NCI-H2171 (cell line): ENCODE measurements around the gene ZBED1.
"Not testable (repeated sequence)": the region's sequence is repeated elsewhere in the genome, so short reads cannot be mapped to it uniquely, and the experiment has no call there.

ENCODE experiments used
- DNase-seq: peaks from one replicate; lab custom pipeline; 2025; lab: John Stamatoyannopoulos, UW

Gene ZBED1

GRCh38 chrX:2519638-2520037 lies 18.9 kb upstream of the ZBED1 start:
- not testable (repeated sequence) for DNase-seq

DNA sequence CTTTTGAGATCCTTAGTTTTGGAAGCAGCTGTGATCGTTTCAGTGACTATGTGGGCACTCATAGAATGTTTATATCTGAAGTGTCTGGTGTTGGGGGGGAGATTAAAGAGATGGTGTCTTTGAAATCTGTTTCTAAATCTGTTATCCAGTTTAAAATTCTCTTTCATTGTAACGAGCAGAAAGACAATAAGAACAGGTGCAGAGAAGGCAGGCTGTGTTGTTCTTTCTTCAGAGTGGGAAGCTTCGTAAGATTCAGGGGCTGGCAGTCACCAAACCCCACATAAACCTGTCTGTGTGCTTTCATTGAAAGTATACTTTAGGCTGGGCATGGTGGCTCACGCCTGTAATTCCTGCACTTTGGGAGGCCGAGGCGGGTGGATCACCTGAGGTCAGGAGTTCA lies 16.3 kb upstream of the ZBED1 start:
- DNase-seq: no peak

DNA sequence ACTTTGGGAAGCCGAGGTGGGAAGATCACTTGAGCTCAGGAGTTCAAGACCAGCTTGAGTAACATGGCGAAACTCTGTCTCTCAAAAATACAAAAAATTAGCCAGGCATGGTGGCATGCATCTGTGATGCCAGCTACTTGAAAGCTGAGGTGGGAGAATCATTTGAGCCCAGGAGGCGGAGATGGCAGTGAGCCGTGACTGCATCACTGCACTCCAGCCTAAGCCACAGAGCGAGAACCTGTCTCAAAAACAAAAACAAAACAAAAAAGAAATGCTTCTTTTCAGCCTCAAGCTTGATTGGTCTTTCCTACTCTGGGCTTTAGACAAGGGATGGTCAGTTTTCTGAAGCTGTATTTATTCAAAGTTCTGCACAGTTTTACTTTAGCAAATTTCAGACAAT lies 15.8 kb upstream of the ZBED1 start:
- no peak for DNase-seq

GRCh38 chrX:2514131-2514530 lies 13.4 kb upstream of the ZBED1 start:
- no peak for DNase-seq

- DNase-seq: no peak
Measured at GRCh38 chrX:2513121-2513664, 12.4 kb upstream of the ZBED1 start.

DNA sequence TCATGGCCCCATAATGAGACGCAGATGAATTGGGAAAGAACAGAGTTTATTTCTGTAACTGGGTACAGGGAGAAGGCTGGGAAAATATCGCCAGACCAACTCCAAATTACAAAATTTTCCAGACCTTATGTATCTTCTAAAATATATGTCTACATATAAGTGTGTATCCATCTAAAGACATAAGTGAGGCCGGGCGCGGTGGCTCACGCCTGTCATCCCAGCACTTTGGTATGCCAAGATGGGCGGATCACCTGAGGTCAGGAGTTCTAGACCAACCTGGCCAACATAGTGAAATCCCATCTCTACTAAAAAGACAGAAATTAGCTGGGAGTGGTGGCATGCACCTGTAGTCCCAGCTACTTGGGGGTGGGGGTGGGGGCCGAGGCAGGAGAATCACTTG lies 11.7 kb upstream of the ZBED1 start:
- DNase-seq: no peak

GRCh38 chrX:2511326-2511725 lies 10.6 kb upstream of the ZBED1 start:
- no peak for DNase-seq

GRCh38 chrX:2508648-2509335 lies 8.0 kb upstream of the ZBED1 start:
- DNase-seq: no peak

GRCh38 chrX:2507904-2508627 lies 7.3 kb upstream of the ZBED1 start:
- DNase-seq: no peak

DNA sequence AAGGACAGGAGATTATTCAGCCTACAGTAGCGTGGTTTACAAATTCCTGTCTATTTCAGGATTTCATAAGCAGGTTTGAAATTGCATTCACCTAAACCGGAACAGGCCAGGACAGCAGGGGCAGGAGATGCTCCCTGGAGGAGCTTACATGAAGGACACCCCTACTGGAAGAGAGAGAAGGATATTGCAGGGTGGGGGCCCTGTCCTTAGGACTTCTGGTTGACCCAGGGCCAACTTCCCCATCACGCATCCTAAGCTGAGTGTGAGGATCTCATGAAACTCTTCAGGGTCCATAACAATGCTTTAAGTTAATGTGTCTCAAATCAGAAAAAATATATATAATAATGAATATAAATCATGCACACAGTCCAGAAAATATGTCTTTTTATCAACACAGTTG lies 6.4 kb upstream of the ZBED1 start:
- no peak for DNase-seq

DNA sequence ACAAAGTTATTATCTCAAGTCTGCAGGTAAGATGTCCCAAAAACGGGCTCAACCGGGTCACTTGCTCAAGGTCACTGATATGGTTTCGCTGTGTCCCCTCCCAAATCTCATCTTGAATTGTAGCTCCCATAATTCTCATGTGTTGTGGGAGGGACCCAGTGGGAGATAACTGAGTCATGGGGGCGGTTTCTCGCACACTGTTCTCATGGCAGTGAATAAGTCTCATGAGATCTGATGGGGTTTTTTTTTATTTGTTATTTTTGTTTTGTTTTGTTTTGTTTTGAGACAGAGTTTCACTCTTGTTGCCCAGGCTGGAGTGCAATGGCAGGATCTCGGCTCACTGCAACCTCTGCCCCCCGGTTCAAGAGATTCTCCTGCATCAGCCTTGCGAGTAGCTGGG lies 4.6 kb upstream of the ZBED1 start:
- DNase-seq: not testable (repeated sequence)

DNA sequence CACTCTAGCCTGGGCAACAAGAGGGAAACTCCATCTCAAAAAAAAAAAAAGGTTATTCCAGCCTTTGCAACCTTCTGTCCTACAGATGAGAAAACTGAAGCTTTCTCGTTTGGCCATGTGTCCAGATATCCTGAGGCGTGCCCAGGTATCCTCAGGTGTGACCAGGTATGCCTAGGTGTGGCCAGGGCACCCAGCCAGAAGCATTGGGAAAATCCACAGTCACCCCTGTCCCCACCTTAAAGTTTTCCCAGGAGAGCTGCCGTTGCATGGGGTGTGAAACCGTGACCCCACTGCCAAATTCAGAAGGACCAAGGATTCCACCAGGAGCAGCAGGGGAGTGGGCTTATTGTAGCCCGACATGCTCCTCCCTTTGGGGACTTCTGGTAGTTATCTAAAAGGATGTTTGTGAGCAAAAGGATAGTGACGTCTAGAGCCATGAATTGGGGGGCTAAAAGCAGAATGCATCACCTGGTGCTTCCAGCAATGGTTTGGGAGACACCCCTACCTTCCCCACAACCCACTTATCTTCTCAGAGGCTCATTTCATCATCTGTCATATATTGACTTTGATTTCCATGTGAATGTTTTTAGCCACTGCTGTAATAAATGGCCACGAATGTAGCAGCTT lies 4.0 kb upstream of the ZBED1 start:
- no peak for DNase-seq

DNA sequence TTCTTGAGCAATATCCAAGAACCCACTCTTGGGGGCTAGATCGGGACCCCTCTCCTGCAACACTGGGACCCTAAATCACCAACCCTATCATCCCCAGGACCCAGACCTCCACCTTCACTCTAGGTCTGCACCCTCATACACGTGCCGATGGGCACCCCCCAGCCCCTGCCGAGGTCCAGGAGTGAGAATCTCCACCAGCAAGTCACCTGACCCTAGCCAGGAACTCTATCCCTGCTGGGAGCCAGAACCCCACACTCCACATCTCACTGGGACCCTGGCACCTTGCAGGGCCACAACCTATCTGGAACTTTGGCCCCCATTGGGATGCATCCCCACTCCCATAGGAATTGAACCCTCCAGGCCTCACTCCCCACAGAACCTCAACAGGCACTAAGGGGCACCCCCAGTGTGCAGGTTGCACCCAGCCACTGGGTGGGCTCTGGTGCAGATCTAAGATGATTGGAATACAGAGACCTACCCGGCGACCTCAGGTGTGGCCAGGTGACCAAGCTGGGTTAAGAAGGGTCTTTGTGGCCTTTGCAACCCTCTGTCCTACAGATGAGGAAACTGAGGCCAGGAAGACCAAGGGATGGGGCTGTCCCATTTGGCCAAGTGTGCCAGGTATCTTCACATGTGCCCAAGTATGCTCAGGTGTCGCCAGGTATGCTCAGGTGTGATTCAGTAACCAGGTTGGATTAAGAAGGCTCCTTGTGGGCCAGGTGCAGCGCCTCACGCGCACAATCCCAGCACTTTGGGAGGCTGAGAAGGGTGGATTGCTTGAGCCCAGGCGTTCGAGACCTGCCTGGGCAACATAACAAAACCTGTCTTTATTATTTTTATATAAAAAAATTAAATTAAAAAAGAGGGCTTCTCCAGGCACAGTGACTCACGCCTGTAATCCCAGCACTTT lies 3.1 kb upstream of the ZBED1 start:
- DNase-seq: no peak

GRCh38 chrX:2502668-2503519 lies 2.1 kb upstream of the ZBED1 start:
- DNase-seq: no peak

GRCh38 chrX:2502120-2502667 lies 1.4 kb upstream of the ZBED1 start:
- DNase-seq: no peak

DNA sequence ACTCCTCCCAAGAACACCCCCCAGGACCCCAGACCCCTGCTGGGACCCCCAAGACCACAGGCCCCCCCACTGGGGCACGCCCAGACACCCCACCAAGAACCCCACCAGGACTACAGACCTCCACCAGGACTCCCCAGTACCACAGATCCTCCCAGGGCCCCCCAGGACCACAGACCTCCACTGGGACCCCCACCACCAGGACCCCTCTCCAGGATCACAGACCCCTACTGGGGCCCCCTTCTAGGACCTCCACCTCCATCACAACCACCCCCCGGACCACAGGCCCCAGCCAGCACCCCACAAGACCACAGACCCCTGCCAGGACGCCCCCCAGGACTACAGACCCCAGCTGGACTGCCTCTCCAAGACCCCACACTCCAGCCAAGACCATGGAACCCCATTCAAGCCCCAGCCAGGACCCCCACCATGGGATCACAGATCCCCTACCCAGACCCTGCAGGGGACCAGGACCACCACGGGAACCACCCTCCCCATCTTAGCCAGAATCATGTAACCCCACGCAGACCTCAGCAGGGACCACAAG lies 855 bp upstream of the ZBED1 start:
- no peak for DNase-seq

GRCh38 chrX:2500091-2500802 lies 529 bp downstream of the ZBED1 start:
- DNase-seq: no peak

DNA sequence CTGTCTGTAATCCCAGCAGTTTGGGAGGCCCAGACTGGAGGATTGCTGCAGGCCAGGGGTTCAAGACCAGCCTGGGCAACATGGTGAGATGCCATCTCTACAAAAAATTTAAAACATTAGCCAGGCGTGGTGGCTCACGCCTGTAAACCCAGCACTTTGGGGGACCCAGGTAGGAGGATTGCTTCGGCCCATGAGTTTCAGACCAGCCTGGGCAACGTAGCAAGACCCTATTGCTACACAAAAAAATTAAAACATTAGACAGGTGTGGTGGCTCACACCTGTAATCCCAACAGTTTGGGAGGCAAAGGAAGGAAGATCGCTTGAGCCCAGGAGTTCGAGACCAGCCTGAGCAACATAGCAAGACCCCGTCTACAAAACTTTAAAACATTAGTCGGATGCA lies 1.3 kb downstream of the ZBED1 start:
- no peak for DNase-seq

DNA sequence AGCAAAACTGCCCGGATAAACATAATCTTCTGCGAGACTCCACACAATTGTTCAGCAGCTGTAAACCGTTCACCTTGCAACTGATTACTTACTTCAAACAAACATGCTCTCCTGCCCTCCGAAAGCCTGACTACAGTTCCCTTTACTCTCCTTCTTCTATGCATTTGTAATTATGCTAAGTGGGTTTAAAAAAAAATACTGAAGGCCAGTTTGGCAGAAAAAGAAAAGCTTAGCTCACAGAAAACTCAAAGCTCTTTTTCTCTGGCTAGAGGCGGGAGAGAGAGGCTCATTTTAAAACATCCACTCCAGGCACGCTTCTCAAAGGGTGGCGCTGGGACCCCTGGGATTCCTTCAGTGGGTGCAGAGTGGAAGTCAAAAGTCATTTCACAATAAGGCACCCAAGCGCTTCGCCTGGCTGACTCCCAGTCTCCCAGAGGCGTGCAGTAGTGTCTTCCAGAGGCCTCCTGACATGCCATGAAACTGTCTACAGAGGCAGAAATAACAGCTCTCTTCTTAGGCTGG lies 1.9 kb downstream of the ZBED1 start:
- DNase-seq: no peak
